Endothelial cell of umbilical vein (primary cell): Measurements from ENCODE around the gene PLEKHS1.

Experiments
- CTCF ChIP-seq, 2 donors: IDR thresholded peaks; 1 replicate in 1 of 2; 2 replicates in 1 of 2; pipeline ENCODE4 v1.5.1; 2011; ENCODE audit warnings: low read length in 2 of 2, mild to moderate bottlenecking in 2 of 2, moderate library complexity in 2 of 2, control low read depth in 1 of 2, inconsistent platforms in 1 of 2, low read depth in 1 of 2; ENCODE audit not compliant: insufficient read depth in 1 of 2; ENCODE audit errors: extremely low read depth in 1 of 2
- EZH2 ChIP-seq: IDR thresholded peaks from 2 replicates; pipeline ENCODE4 v1.6.1; 2012; ENCODE audit warnings: borderline replicate concordance, low read depth, mild to moderate bottlenecking, moderate library complexity, low read length, inconsistent platforms; ENCODE audit not compliant: severe bottlenecking
- GATA2 ChIP-seq: IDR thresholded peaks from 2 replicates; pipeline ENCODE4 v1.7.0; 2011; ENCODE audit warnings: low read depth, mild to moderate bottlenecking, moderate library complexity, mixed read lengths, low read length; ENCODE audit not compliant: insufficient read length, insufficient read depth
- JUN ChIP-seq: IDR thresholded peaks from 2 replicates; pipeline ENCODE4 v1.6.1; 2011; ENCODE audit warnings: borderline replicate concordance, low read depth; ENCODE audit not compliant: insufficient read length, insufficient read depth
- MAX ChIP-seq: IDR thresholded peaks from 2 replicates; pipeline ENCODE4 v1.6.1; 2011; ENCODE audit not compliant: insufficient read depth, insufficient read length
- MYC ChIP-seq: IDR thresholded peaks from one replicate; pipeline ENCODE4 v1.6.1; 2011; ENCODE audit warnings: mild to moderate bottlenecking, low read depth, low read length
- POLR2A ChIP-seq: IDR thresholded peaks from 2 replicates; pipeline ENCODE4 v1.6.1; 2012; ENCODE audit warnings: low read depth, mild to moderate bottlenecking, control low read depth, low read length
- POLR2AphosphoS5 ChIP-seq: IDR thresholded peaks from 2 replicates; pipeline ENCODE4 v1.6.1; 2012; ENCODE audit warnings: low read depth, mild to moderate bottlenecking, control low read depth, low read length, moderate library complexity; ENCODE audit not compliant: insufficient read depth

- no peak for TF ChIP-seq CTCF (IDR thresholded peaks at IDR 0.05; ENCODE audit: extremely low read depth in 1 of 2, insufficient read depth in 1 of 2, low read depth in 1 of 2, low read length in 2 of 2)
- TF ChIP-seq EZH2: no peak
- TF ChIP-seq POLR2AphosphoS5: no peak
- no peak for TF ChIP-seq JUN
- TF ChIP-seq POLR2A: no peak
- no peak for TF ChIP-seq MAX
- no peak for TF ChIP-seq MYC
- no peak for TF ChIP-seq GATA2
Measured at GRCh38 chr10:113720386-113720785, 31.1 kb upstream of the PLEKHS1 start.
